ENCODE results near the gene GRID1.

GRCh38 chr10:86117051-86117450 lies 249.5 kb downstream of the GRID1 start:
- TF ChIP-seq GABPA (IDR thresholded peaks at IDR 0.05; ENCODE audit: low read depth) (no peak), CTCF (IDR thresholded peaks at IDR 0.05 in 2 of 3, conservative IDR thresholded peaks at IDR 0.05 in 1 of 3; ENCODE audit: control insufficient read depth in 2 of 3, extremely low read depth in 1 of 3, insufficient read depth in 1 of 3, low read depth in 3 of 3, low read length in 3 of 3) (no peak), TARDBP (IDR thresholded peaks at IDR 0.05; ENCODE audit: borderline replicate concordance) (no peak), BMI1 (IDR thresholded peaks at IDR 0.05; ENCODE audit: borderline replicate concordance) (no peak), MAX (IDR thresholded peaks at IDR 0.05; ENCODE audit: low read depth, low read length) (no peak), REST (IDR thresholded peaks at IDR 0.05; ENCODE audit: low read depth, low read length) (no peak), NR2C2 (IDR thresholded peaks at IDR 0.05; ENCODE audit: borderline replicate concordance, control insufficient read depth, insufficient read length, low read depth) (no peak), TAF1 (IDR thresholded peaks at IDR 0.05; ENCODE audit: borderline replicate concordance, low read depth, low read length) (no peak), MTA2 (IDR thresholded peaks at IDR 0.05; ENCODE audit: low read depth) (no peak), TCF12 (IDR thresholded peaks at IDR 0.05; ENCODE audit: low read depth, low read length) (no peak), CEBPB (IDR thresholded peaks at IDR 0.05; ENCODE audit: borderline replicate concordance in 1 of 2, low read depth in 2 of 2, low read length in 2 of 2) (no peak), JUNB (IDR thresholded peaks at IDR 0.05) (no peak), CHD1 (IDR thresholded peaks at IDR 0.05; ENCODE audit: low read depth, low read length) (no peak)
